Measurements from ENCODE around the gene POLR2A.

DNA sequence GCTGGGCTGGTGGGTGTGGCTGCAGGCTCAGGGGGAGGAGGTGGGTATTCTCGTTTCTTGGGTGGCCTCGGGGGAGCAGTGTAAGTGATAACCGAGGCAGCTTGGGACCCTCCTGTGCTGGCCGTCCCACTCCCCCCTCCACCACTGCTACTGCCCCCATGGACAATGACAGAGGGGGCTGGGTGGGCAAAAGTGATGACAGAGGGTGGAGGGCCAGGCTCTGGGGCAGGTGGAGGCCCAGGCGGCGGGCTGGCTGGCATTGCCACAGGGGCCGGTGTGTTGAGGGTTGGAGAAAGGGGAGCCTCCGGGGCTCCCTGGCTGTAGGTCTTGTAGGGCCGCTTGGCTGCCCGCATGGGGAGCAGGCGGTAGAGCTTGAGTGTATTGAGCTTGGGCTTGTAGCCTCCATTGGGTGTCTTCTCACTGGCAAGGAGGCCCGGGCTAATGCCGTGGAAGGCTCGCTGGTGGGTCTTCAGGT lies 20.8 kb upstream of the POLR2A start:
- TF ChIP-seq POLR2A (IDR thresholded peaks at IDR 0.05; ENCODE audit: low read length) (no peak), GATA1 (IDR thresholded peaks at IDR 0.05; ENCODE audit: low read depth, low read length) (no peak)

Data from erythroblast (primary cell).